Dermis blood vessel endothelial cell (primary cell): ENCODE measurements around the gene ATM. TPM values are rescaled to one million over a fixed set of nuclear protein-coding genes. Genes with fewer than 3 reads are reported as not detected.

ENCODE experiments used
- DNase-seq: peaks from one replicate; pipeline ENCODE4 v3.0.0; 2010
- total RNA-seq: library from RNA; depleted of rRNA; stranded (reverse); fragments of >200 nt; gene quantifications from 2 replicates; pipeline ENCODE4 v1.2.3, GENCODE V29; 2014

Gene ATM
- total RNA-seq, result 82.9 and 86.4 TPM in 2 replicates

GRCh38 chr11:108222574-108223347 lies at the start of gene ATM, which contains the start of gene NPAT:
ATM (plus strand) TSS chr11:108223067; CDS start chr11:108227625, 4,558 bp downstream.
NPAT (minus strand) TSS chr11:108222638; CDS start chr11:108222536, 102 bp downstream.
- DNase-seq, result peak; percentile 99

GRCh38 chr11:108177570-108177969 lies 45.3 kb upstream of the ATM start:
- no peak for DNase-seq

GRCh38 chr11:108193725-108194124 lies 29.1 kb upstream of the ATM start:
- DNase-seq, result no peak

- no peak for DNase-seq
These were observed 26.0 kb upstream of the ATM start for GRCh38 chr11:108196901-108197300.

GRCh38 chr11:108197351-108197750 lies 25.5 kb upstream of the ATM start:
- DNase-seq, result no peak

- peak; percentile 42 for DNase-seq
These were observed 24.0 kb upstream of the ATM start for GRCh38 chr11:108198833-108199232.

GRCh38 chr11:108199446-108200321 lies 23.2 kb upstream of the ATM start:
- no peak for DNase-seq

GRCh38 chr11:108203075-108203474 lies 19.8 kb upstream of the ATM start:
- DNase-seq, result no peak

- DNase-seq, result no peak
These were observed 18.5 kb upstream of the ATM start for GRCh38 chr11:108204376-108204775.

GRCh38 chr11:108204929-108205499 lies 17.9 kb upstream of the ATM start:
- DNase-seq, result no peak

- no peak for DNase-seq
These were observed 16.7 kb upstream of the ATM start for GRCh38 chr11:108206171-108206570.

GRCh38 chr11:108206969-108207682 lies 15.7 kb upstream of the ATM start:
- DNase-seq, result no peak

- DNase-seq, result no peak
These were observed 15.2 kb upstream of the ATM start for GRCh38 chr11:108207683-108208060.

- DNase-seq, result no peak
These were observed 12.4 kb upstream of the ATM start for GRCh38 chr11:108210441-108210840.

GRCh38 chr11:108213784-108214183 lies 9.1 kb upstream of the ATM start:
- no peak for DNase-seq

- no peak for DNase-seq
These were observed 5.9 kb upstream of the ATM start for GRCh38 chr11:108216988-108217387.

GRCh38 chr11:108218455-108218854 lies 4.4 kb upstream of the ATM start:
- no peak for DNase-seq

GRCh38 chr11:108218912-108219783 lies 3.7 kb upstream of the ATM start:
- no peak for DNase-seq

GRCh38 chr11:108220721-108221336 lies 2.0 kb upstream of the ATM start:
- peak; percentile 41 for DNase-seq

GRCh38 chr11:108221371-108221770 lies 1.5 kb upstream of the ATM start:
- peak; percentile 65 for DNase-seq

GRCh38 chr11:108221911-108222573 lies 825 bp upstream of the ATM start:
- DNase-seq, result no peak
